Activated T-helper 1 cell treated with anti-CD3 and anti-CD28 coated beads, Interleukin-2, amount 50 U/mL, for 16 hours (primary cell): ENCODE measurements around the gene FOLR1.

Experiments used
- DNase-seq, 2 donors: peaks; one replicate each; pipeline ENCODE4 v3.0.0-alpha.2; 2020; ENCODE audit warnings: low read depth in 1 of 2, low spot score in 1 of 2

Gene FOLR1

GRCh38 chr11:72222907-72223614, 31.1 kb downstream of the FOLR1 start:
- peak; percentile 88 to 90 for DNase-seq

- peak in 1 of 2 donors; percentile 49 for DNase-seq
Measured at GRCh38 chr11:72223615-72224563, 31.9 kb downstream of the FOLR1 start.

GRCh38 chr11:72224564-72225410, 32.8 kb downstream of the FOLR1 start, which contains the start of gene INPPL1:
Gene INPPL1 (plus strand): TSS chr11:72224767. CDS start chr11:72224985, 218 bp downstream.
- no peak for DNase-seq

GRCh38 chr11:72225411-72225951, 33.5 kb downstream of the FOLR1 start:
- no peak for DNase-seq

GRCh38 chr11:72226701-72227100, 34.8 kb downstream of the FOLR1 start:
- no peak for DNase-seq

GRCh38 chr11:72227316-72228228, 35.6 kb downstream of the FOLR1 start:
- no peak for DNase-seq

GRCh38 chr11:72228229-72228843, 36.4 kb downstream of the FOLR1 start:
- no peak for DNase-seq

GRCh38 chr11:72228844-72229231, 36.9 kb downstream of the FOLR1 start:
- no peak for DNase-seq

GRCh38 chr11:72229336-72229924, 37.5 kb downstream of the FOLR1 start:
- DNase-seq, result no peak

- DNase-seq, result no peak
Measured at GRCh38 chr11:72229925-72230763, 38.2 kb downstream of the FOLR1 start.

- no peak for DNase-seq
Measured at GRCh38 chr11:72230764-72231365, 38.9 kb downstream of the FOLR1 start.

GRCh38 chr11:72231396-72232259, 39.7 kb downstream of the FOLR1 start:
- no peak for DNase-seq

GRCh38 chr11:72232260-72233055, 40.5 kb downstream of the FOLR1 start:
- no peak for DNase-seq

GRCh38 chr11:72233056-72233772, 41.3 kb downstream of the FOLR1 start:
- no peak for DNase-seq

GRCh38 chr11:72233773-72234513, 42.0 kb downstream of the FOLR1 start:
- DNase-seq, result no peak
